Epidermal melanocyte (primary cell): Measurements from ENCODE around the gene KIAA1217.

ENCODE experiments used
- DNase-seq: peaks from one replicate; pipeline ENCODE4 v3.0.0; 2011; ENCODE audit warnings: low spot score; ENCODE audit not compliant: insufficient read length

KIAA1217 gene

GRCh38 chr10:24240041-24240751 is 31.3 kb downstream of the KIAA1217 start:
- no peak for DNase-seq

- no peak for DNase-seq
Measured at GRCh38 chr10:24241536-24242040, 32.6 kb downstream of the KIAA1217 start.

GRCh38 chr10:24242562-24242961 is 33.6 kb downstream of the KIAA1217 start:
- no peak for DNase-seq

- no peak for DNase-seq
Measured at GRCh38 chr10:24246365-24246764, 37.4 kb downstream of the KIAA1217 start.

GRCh38 chr10:24247841-24248240 is 38.9 kb downstream of the KIAA1217 start:
- no peak for DNase-seq

GRCh38 chr10:24249829-24250415 is 41.0 kb downstream of the KIAA1217 start:
- DNase-seq = no peak

- DNase-seq = no peak
Measured at GRCh38 chr10:24251547-24251946, 42.6 kb downstream of the KIAA1217 start.

- no peak for DNase-seq
Measured at GRCh38 chr10:24254180-24254579, 45.2 kb downstream of the KIAA1217 start.

GRCh38 chr10:24255115-24255880 is 46.4 kb downstream of the KIAA1217 start:
- no peak for DNase-seq

GRCh38 chr10:24255881-24256311 is 47.0 kb downstream of the KIAA1217 start:
- no peak for DNase-seq

GRCh38 chr10:24256619-24257107 is 47.7 kb downstream of the KIAA1217 start:
- DNase-seq = no peak

- no peak for DNase-seq
Measured at GRCh38 chr10:24257588-24257987, 48.6 kb downstream of the KIAA1217 start.

GRCh38 chr10:24259365-24260130 is 50.6 kb downstream of the KIAA1217 start:
- DNase-seq = no peak

GRCh38 chr10:24261627-24262026 is 52.7 kb downstream of the KIAA1217 start:
- no peak for DNase-seq

- DNase-seq = no peak
Measured at GRCh38 chr10:24262929-24263590, 54.1 kb downstream of the KIAA1217 start.

GRCh38 chr10:24269476-24269875 is 60.5 kb downstream of the KIAA1217 start:
- DNase-seq = no peak

- DNase-seq = no peak
Measured at GRCh38 chr10:24272374-24272773, 63.4 kb downstream of the KIAA1217 start.

GRCh38 chr10:24277277-24277676 is 68.3 kb downstream of the KIAA1217 start:
- no peak for DNase-seq

GRCh38 chr10:24277771-24278170 is 68.8 kb downstream of the KIAA1217 start:
- DNase-seq = no peak

GRCh38 chr10:24278176-24278889 is 69.4 kb downstream of the KIAA1217 start:
- no peak for DNase-seq
